Coronary artery (tissue), 2 donors: ENCODE data around the gene CD300C.
"Not testable (repeated sequence)": the region's sequence is repeated elsewhere in the genome, so short reads cannot be mapped to it uniquely, and the experiment has no call there.

ENCODE experiments used
- DNase-seq: peaks from one replicate; pipeline ENCODE4 v3.0.0-alpha.2; 2017; ENCODE audit warnings: low spot score
- H3K27ac ChIP-seq, 2 donors: fragments of 200-600 bp; sonication (generic); one replicate each; pipeline ENCODE4 v1.5.1; 2016 to 2019
- H3K4me3 ChIP-seq: fragments of 200-600 bp; sonication (generic); 2 replicates; pipeline ENCODE4 v1.5.1; 2016; ENCODE audit warnings: mild to moderate bottlenecking, moderate library complexity
- CTCF ChIP-seq: fragments of 200-600 bp; sonication (generic); IDR thresholded peaks from one replicate; pipeline ENCODE4 v1.5.1; 2019; ENCODE audit warnings: antibody characterized with exemption

Gene CD300C

GRCh38 chr17:74582633-74583032 lies 36.7 kb upstream of the CD300C start:
- no peak for DNase-seq
- H3K27ac ChIP-seq: no peak overlapping the region
- no peak overlapping the region for H3K4me3 ChIP-seq
- TF ChIP-seq CTCF: no peak

- Histone ChIP-seq H3K4me3 (no peak overlapping the region), H3K27ac (no peak overlapping the region)
- DNase-seq: no peak
- TF ChIP-seq CTCF: no peak
Measured at GRCh38 chr17:74579900-74580299, 34.0 kb upstream of the CD300C start.

GRCh38 chr17:74578979-74579378 lies 33.1 kb upstream of the CD300C start:
- TF ChIP-seq CTCF: no peak
- no peak for DNase-seq
- no peak overlapping the region for H3K27ac ChIP-seq
- no peak overlapping the region for H3K4me3 ChIP-seq

GRCh38 chr17:74574489-74575142 lies 28.7 kb upstream of the CD300C start:
- no peak for DNase-seq
- no peak overlapping the region for H3K27ac ChIP-seq
- no peak for TF ChIP-seq CTCF
- no peak overlapping the region for H3K4me3 ChIP-seq

- not testable (repeated sequence) for H3K4me3 ChIP-seq, DNase-seq, H3K27ac ChIP-seq
Measured at GRCh38 chr17:74573635-74574034, 27.7 kb upstream of the CD300C start.

- Histone ChIP-seq H3K4me3 (no peak overlapping the region), H3K27ac (no peak overlapping the region)
- no peak for DNase-seq
Measured at GRCh38 chr17:74573169-74573568, 27.3 kb upstream of the CD300C start.

GRCh38 chr17:74571621-74572270 lies 25.8 kb upstream of the CD300C start:
- no peak for DNase-seq
- H3K27ac ChIP-seq: no peak overlapping the region
- no peak for TF ChIP-seq CTCF
- no peak overlapping the region for H3K4me3 ChIP-seq

More at GRCh38 chr17:74573169-74573568, 27.3 kb upstream of the CD300C start:
- no peak for TF ChIP-seq CTCF
